Stomach (tissue), 9 donors: ENCODE measurements around the gene MDM2. TPM values are rescaled to one million over a fixed set of nuclear protein-coding genes. Genes with fewer than 3 reads are reported as not detected.

Experiments used
- DNase-seq, 2 donors: peaks; one replicate each; pipeline versions ENCODE4 v3.0.0 to v3.0.0-alpha.2; 2013 to 2019
- H3K27ac ChIP-seq, 5 donors: fragments of 200-600 bp in 4 of 5; sonication (generic) in 4 of 5; one replicate each; pipeline ENCODE4 v1.5.1; 2013 to 2019; ENCODE audit warnings: mild to moderate bottlenecking in 1 of 5, moderate library complexity in 1 of 5
- H3K27me3 ChIP-seq, 3 donors: fragments of 200-600 bp; sonication (generic); one replicate each; pipeline ENCODE4 v1.5.1; 2017 to 2019; ENCODE audit warnings: mixed run types in 1 of 3
- H3K36me3 ChIP-seq, 4 donors: fragments of 200-600 bp; sonication (generic); 1 replicate in 3 of 4; 2 replicates in 1 of 4; pipeline ENCODE4 v1.5.1; 2016 to 2019
- H3K4me1 ChIP-seq, 4 donors: fragments of 200-600 bp; sonication (generic); one replicate each; pipeline ENCODE4 v1.5.1; 2016 to 2019
- H3K4me3 ChIP-seq, 4 donors: fragments of 200-600 bp; sonication (generic) in 3 of 4; one replicate each; pipeline ENCODE4 v1.5.1; 2016 to 2019; ENCODE audit warnings: mild to moderate bottlenecking in 1 of 4
- H3K9me3 ChIP-seq, 4 donors: fragments of 200-600 bp; sonication (generic); one replicate each; pipeline ENCODE4 v1.5.1; 2016 to 2019
- EP300 ChIP-seq: sonication (generic); formaldehyde crosslinking; IDR thresholded peaks from one replicate; pipeline ENCODE4 v1.6.1; 2017; ENCODE audit warnings: antibody characterized with exemption
- POLR2A ChIP-seq, 4 donors: fragments of 450-650 bp; IDR thresholded peaks; one replicate each; pipeline ENCODE4 v1.6.1; 2016; ENCODE audit warnings: antibody characterized with exemption in 4 of 4, control low read depth in 2 of 4, mild to moderate bottlenecking in 1 of 4, moderate library complexity in 1 of 4
- POLR2AphosphoS5 ChIP-seq, 3 donors: sonication (generic); formaldehyde crosslinking; IDR thresholded peaks; one replicate each; pipeline ENCODE4 v1.6.1; 2016; ENCODE audit warnings: antibody characterized with exemption in 3 of 3
- WGBS, 5 donors: extraction: QIAGEN DNeasy Blood & Tissue Kit in 3 of 5; methylation state at CpG; one replicate each; pipeline versions ENCODE4 v1.1.5 to v1.1.7; 2013 to 2018; 5-methylcytosine and 5-hydroxymethylcytosine counted together
- intact Hi-C: fragments of 100-400 bp; cut with DNase I; formaldehyde crosslinking; loops from one replicate; pipeline ENCODE4 v1.15.1; 2023; ENCODE audit warnings: low total_unique reads
- polyA plus RNA-seq, 3 donors: library from polyadenylated mRNA; stranded (reverse); fragments of 200-250 nt; gene quantifications; one replicate each; pipeline ENCODE4 v1.2.3, GENCODE V29; 2013
- total RNA-seq, 5 donors: library from RNA; depleted of rRNA; stranded (reverse); fragments of >200 nt; gene quantifications; one replicate each; pipeline versions ENCODE4 v1.1.0 to v1.2.3, GENCODE V29; 2014 to 2016
- TF ChIP-seq, protein P1 (sequence below), 7 experiments: fragments of 450-650 bp in 4 of 7; fragments of 200-600 bp in 3 of 7; sonication (generic) in 3 of 7; IDR thresholded peaks; one replicate each; pipeline ENCODE4 v1.5.1; 2016 to 2019; ENCODE audit warnings: antibody characterized with exemption in 7 of 7, control low read depth in 2 of 7, mild to moderate bottlenecking in 1 of 7
- donor health status: healthy with polysubstance abuse.
- donor health status: Bipolar disorder and iron deficiency.
- donor health status: healthy.

MDM2 gene
- total and polyA plus RNA-seq, 8 donors = 16.8 to 151 (median 62.1) TPM

DNA sequence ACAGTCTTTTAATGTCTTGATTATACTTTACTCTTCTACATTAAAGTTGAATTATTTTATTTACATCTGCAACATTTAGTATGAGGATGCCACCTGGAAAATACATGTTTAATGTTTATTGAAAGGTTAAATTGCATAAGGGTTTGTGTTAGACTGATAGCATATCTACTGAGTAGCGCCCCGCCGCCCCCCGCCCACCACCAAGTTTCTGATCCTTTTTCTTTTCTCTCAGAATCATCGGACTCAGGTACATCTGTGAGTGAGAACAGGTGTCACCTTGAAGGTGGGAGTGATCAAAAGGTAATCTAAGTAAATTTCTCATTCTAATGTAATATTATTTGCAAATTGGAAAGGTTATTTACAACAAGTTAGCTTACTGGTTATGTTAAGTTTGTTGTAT is 16.2 kb downstream of the MDM2 start:
- peaks cover 0 to 6% (median 0%) of the 10 kb centered on the region in 4 donors for H3K4me1 ChIP-seq
- no peak for DNase-seq
- intact Hi-C loops = no loop called here
- no peak overlapping the region for H3K4me3 ChIP-seq
- no peaks in the 10 kb centered on the region for H3K9me3 ChIP-seq
- no peak overlapping the region for H3K27ac ChIP-seq
- H3K36me3 ChIP-seq = peaks cover 64 to 99% (median 95%) of the 10 kb centered on the region in 4 donors
- TF ChIP-seq POLR2A (IDR thresholded peaks at IDR 0.05) (no peak), EP300 (no peak), POLR2AphosphoS5 (IDR thresholded peaks at IDR 0.05) (no peak)
- TF ChIP-seq, protein P1, sequence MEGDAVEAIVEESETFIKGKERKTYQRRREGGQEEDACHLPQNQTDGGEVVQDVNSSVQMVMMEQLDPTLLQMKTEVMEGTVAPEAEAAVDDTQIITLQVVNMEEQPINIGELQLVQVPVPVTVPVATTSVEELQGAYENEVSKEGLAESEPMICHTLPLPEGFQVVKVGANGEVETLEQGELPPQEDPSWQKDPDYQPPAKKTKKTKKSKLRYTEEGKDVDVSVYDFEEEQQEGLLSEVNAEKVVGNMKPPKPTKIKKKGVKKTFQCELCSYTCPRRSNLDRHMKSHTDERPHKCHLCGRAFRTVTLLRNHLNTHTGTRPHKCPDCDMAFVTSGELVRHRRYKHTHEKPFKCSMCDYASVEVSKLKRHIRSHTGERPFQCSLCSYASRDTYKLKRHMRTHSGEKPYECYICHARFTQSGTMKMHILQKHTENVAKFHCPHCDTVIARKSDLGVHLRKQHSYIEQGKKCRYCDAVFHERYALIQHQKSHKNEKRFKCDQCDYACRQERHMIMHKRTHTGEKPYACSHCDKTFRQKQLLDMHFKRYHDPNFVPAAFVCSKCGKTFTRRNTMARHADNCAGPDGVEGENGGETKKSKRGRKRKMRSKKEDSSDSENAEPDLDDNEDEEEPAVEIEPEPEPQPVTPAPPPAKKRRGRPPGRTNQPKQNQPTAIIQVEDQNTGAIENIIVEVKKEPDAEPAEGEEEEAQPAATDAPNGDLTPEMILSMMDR (IDR thresholded peaks at IDR 0.05) = no peak
- H3K27me3 ChIP-seq = no peaks in the 10 kb centered on the region
- 90 to 95% (median 93%) methylated on average over 5 of the region's 5 CpGs for WGBS, 5 donors

DNA sequence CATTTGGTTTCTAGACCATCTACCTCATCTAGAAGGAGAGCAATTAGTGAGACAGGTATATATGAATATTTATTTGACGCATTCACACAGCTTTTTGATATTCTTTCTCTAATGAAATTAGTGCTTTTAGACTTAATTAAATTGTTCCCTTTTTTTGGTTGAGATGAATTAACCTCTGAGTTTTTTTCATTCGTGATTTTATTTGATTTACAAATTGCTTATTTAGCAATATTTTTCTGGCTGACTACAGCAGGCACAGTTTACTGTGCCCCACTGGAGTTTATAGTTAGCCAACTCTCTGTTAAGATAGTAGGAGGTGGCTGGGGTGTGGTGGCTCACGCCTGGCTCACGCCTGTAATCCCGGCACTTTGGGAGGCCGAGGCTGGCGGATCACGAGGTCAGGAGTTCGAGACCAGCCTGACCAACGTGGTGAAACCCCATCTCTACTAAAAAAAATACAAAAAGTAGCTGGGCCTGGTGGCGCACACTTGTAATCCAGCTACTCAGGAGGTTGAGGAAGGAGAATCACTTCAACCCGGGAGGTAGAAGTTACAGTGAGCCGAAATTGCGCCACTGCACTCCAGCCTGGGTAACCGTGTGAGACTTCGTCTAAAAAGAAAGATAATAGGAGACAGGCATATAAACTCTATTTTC is 16.7 kb downstream of the MDM2 start:
- TF ChIP-seq, protein P1 (IDR thresholded peaks at IDR 0.05) = no peak
- no peak for TF ChIP-seq EP300
- no peak for TF ChIP-seq POLR2A (IDR thresholded peaks at IDR 0.05)
- TF ChIP-seq POLR2AphosphoS5 (IDR thresholded peaks at IDR 0.05) = no peak
- intact Hi-C loops = no loop called here
- H3K27ac ChIP-seq = no peak overlapping the region
- H3K4me1 ChIP-seq = peaks cover 0 to 10% (median under 1%) of the 10 kb centered on the region in 4 donors
- no peak for DNase-seq
- no peaks in the 10 kb centered on the region for H3K27me3 ChIP-seq
- no peak overlapping the region for H3K4me3 ChIP-seq
- 92 to 96% (median 95%) methylated on average over 16 of the region's 16 CpGs for WGBS, 5 donors
- peaks cover 59 to 99% (median 95%) of the 10 kb centered on the region in 4 donors for H3K36me3 ChIP-seq
- no peaks in the 10 kb centered on the region for H3K9me3 ChIP-seq

DNA sequence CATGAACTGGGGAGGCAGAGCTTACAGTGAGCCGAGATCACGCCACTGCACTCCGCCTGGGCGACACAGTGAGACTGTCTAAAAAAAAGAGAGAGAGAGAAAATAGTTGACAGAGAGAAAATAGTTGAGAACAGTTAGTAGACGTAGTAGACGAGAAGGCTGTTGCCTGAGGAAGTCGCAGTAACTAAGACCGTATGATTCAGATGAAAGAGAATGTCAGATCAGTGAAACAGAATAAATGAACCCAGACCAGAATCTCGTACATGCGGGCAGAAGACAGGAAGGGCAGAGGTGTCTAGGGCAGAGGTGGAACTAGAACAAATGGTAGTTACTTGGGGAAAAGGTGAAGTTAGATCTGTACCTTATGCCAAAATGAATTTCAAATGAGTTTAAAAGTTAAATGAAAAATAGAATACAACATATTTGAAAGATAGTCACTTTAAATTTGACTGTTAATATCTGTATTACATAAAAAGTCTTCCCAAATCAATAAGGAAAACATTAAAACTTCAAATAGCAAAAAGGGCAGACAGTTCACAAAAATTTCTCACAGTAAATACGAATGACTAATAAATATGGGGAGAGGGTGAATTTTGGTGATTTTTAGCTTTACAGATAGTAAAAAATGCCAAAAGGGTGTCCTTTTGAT is 17.7 kb downstream of the MDM2 start:
- intact Hi-C loops = no loop called here
- no peaks in the 10 kb centered on the region for H3K27me3 ChIP-seq
- no peak for DNase-seq
- WGBS, 5 donors = 89 to 97% (median 92%) methylated on average over 11 of the region's 11 CpGs
- H3K9me3 ChIP-seq = no peaks in the 10 kb centered on the region
- H3K4me1 ChIP-seq = peaks cover 0 to 15% (median 2%) of the 10 kb centered on the region in 4 donors
- peaks cover 57 to 99% (median 96%) of the 10 kb centered on the region in 4 donors for H3K36me3 ChIP-seq
- H3K27ac ChIP-seq = no peak overlapping the region
- TF ChIP-seq POLR2A (IDR thresholded peaks at IDR 0.05) (no peak), EP300 (no peak), POLR2AphosphoS5 (IDR thresholded peaks at IDR 0.05) (no peak)
- TF ChIP-seq, protein P1 (IDR thresholded peaks at IDR 0.05) = no peak
- H3K4me3 ChIP-seq = no peak overlapping the region

GRCh38 chr12:68827895-68828671 is 20.1 kb downstream of the MDM2 start:
- WGBS, 5 donors = 78 to 88% (median 85%) methylated on average over 5 of the region's 5 CpGs
- intact Hi-C loops = no loop called here

More at GRCh38 chr12:68827895-68828671, 20.1 kb downstream of the MDM2 start:
- no peaks in the 10 kb centered on the region for H3K27me3 ChIP-seq
- no peak for DNase-seq
- peaks cover 64 to 97% (median 95%) of the 10 kb centered on the region in 4 donors for H3K36me3 ChIP-seq
- H3K4me3 ChIP-seq = no peak overlapping the region
- H3K9me3 ChIP-seq = no peaks in the 10 kb centered on the region
- peak overlapping the region in 2 of 5 donors; percentile 22 to 52 for H3K27ac ChIP-seq
- TF ChIP-seq POLR2AphosphoS5 (IDR thresholded peaks at IDR 0.05) (no peak), EP300 (no peak), POLR2A (IDR thresholded peaks at IDR 0.05) (no peak)
- TF ChIP-seq, protein P1 (IDR thresholded peaks at IDR 0.05) = no peak
- peaks cover 0 to 9% (median 2%) of the 10 kb centered on the region in 4 donors for H3K4me1 ChIP-seq
